Measurements from ENCODE around the gene PLSCR4.

DNA sequence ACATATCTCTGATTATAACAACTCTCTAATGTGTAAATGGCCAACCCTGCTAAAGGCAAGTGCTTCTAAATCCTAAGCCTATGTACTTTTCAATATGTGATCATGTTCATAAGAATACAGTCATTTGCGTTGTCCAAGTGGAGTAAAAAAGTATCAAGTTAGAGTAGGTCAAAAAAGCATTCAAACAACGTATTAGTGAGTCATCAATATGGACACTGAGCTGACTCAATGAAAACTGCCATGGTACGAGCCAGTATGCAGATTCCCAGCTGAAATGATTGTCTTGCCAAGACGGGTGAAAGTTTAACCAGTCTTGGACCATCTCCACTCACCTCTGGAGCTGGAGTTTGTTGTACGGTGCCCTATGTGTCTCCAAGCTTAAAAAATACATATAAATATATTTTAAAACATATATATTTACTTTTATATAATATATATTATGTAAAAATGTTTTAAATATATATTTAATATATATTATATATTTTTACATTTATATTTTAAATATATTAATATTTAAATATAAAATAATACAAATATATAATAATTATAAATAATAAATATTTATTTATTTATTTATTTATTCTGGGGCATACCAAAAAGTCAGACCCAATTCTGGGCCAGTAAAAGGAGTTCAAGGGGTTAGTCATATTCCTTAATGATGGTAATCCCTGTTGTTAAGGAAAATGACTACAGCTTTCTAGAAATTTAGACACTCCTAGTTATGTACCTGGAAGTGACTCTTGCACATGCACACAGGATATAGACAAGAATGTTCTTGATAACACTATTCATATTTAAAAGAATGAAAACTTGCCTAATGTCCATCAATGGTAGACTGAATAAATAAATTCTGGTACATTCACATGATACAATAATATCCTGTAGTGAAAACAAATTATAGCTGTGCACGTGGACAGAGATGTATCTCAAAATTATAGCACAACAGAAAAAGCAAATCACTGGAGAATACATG lies 27.2 kb downstream of the PLSCR4 start:
- TF ChIP-seq, protein P1, sequence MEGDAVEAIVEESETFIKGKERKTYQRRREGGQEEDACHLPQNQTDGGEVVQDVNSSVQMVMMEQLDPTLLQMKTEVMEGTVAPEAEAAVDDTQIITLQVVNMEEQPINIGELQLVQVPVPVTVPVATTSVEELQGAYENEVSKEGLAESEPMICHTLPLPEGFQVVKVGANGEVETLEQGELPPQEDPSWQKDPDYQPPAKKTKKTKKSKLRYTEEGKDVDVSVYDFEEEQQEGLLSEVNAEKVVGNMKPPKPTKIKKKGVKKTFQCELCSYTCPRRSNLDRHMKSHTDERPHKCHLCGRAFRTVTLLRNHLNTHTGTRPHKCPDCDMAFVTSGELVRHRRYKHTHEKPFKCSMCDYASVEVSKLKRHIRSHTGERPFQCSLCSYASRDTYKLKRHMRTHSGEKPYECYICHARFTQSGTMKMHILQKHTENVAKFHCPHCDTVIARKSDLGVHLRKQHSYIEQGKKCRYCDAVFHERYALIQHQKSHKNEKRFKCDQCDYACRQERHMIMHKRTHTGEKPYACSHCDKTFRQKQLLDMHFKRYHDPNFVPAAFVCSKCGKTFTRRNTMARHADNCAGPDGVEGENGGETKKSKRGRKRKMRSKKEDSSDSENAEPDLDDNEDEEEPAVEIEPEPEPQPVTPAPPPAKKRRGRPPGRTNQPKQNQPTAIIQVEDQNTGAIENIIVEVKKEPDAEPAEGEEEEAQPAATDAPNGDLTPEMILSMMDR (IDR thresholded peaks at IDR 0.05): no peak
- TF ChIP-seq POLR2AphosphoS5 (IDR thresholded peaks at IDR 0.05) (no peak), POLR2A (IDR thresholded peaks at IDR 0.05) (no peak)
